Measurements from ENCODE around the gene ATXN2.

Gene ATXN2

DNA sequence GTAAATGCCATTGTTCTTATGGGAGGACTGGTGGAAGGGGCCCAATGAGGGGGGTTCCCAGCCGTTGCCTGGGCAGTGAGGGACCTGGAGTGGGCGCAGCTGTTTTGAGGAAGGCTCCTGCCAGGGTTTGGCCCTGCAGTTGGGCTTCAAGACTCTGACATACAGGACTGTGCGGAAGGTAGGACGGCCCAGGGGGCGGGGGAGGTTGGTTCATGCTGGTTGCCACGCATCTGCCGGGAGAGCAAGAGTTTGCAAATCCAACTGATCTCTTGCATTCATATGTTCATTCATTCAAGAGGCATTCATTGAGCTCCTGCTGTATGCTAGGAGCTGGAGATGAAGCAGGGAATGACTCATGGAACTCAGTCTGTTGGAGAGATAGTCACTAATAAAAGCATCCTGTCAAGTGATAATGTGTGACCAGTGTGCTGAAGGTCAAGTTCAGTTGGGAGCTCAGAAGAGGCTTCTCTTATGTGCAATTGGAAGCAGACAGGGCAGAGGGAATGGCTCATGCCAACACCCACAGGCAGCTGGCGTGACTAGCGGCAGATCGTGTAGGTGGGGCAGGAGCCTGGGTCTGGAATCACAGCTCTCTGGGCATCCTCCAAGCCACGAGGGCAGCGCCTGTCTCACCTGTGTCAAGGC, 185.6 kb downstream of the ATXN2 start:
- TF ChIP-seq TAF1 (IDR thresholded peaks at IDR 0.05; ENCODE audit: low read depth), result no peak
- no peak for TF ChIP-seq EP300 (IDR thresholded peaks at IDR 0.05; ENCODE audit: borderline replicate concordance)
- TF ChIP-seq, protein P1, sequence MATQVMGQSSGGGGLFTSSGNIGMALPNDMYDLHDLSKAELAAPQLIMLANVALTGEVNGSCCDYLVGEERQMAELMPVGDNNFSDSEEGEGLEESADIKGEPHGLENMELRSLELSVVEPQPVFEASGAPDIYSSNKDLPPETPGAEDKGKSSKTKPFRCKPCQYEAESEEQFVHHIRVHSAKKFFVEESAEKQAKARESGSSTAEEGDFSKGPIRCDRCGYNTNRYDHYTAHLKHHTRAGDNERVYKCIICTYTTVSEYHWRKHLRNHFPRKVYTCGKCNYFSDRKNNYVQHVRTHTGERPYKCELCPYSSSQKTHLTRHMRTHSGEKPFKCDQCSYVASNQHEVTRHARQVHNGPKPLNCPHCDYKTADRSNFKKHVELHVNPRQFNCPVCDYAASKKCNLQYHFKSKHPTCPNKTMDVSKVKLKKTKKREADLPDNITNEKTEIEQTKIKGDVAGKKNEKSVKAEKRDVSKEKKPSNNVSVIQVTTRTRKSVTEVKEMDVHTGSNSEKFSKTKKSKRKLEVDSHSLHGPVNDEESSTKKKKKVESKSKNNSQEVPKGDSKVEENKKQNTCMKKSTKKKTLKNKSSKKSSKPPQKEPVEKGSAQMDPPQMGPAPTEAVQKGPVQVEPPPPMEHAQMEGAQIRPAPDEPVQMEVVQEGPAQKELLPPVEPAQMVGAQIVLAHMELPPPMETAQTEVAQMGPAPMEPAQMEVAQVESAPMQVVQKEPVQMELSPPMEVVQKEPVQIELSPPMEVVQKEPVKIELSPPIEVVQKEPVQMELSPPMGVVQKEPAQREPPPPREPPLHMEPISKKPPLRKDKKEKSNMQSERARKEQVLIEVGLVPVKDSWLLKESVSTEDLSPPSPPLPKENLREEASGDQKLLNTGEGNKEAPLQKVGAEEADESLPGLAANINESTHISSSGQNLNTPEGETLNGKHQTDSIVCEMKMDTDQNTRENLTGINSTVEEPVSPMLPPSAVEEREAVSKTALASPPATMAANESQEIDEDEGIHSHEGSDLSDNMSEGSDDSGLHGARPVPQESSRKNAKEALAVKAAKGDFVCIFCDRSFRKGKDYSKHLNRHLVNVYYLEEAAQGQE (IDR thresholded peaks at IDR 0.05; ENCODE audit: low read depth), result no peak
- no peak for TF ChIP-seq RAD21 (IDR thresholded peaks at IDR 0.05; ENCODE audit: low read depth)
- TF ChIP-seq EGR1 (IDR thresholded peaks at IDR 0.05), result no peak
- TF ChIP-seq, protein P2, sequence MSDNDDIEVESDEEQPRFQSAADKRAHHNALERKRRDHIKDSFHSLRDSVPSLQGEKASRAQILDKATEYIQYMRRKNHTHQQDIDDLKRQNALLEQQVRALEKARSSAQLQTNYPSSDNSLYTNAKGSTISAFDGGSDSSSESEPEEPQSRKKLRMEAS (IDR thresholded peaks at IDR 0.05), result 0 out of 2 replicates have a peak, but pooled peaks have one; percentile 10
- no peak for TF ChIP-seq FOXM1 (IDR thresholded peaks at IDR 0.05; ENCODE audit: borderline replicate concordance, low read depth)

DNA sequence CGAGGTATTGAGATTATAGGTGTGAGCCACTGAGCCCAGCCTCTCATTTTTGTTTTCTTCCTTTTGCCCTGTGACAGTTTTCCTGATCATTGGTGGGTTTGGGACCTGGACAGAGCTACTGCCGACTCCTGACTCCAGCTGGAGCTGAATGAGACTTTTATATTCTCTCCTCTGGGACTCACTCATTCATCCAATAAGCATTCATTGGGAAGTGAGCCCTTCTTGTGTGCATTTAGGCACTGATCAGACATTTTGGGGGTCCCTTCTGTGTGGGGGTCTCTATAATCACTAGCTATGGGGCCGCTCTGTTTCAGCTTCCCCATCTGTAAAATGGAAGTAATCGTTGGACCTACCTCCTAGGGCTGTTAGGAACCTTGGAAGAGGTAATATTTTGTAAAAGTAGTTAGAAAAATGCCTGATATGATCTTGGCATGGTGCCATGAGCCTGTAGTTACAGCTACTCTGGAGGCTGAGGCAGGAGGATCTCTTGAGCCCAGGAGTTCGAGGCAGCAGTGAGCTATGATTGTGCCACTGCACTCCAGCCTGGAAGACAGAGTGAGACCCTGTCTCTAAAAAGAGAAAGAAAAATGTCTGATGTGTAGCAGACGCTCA, 186.2 kb downstream of the ATXN2 start:
- TF ChIP-seq, protein P2 (IDR thresholded peaks at IDR 0.05), result no peak
- TF ChIP-seq NFIC (IDR thresholded peaks at IDR 0.05) (peak; percentile 68; the same call in 1 of the 2 replicates), EP300 (IDR thresholded peaks at IDR 0.05; ENCODE audit: borderline replicate concordance) (no peak)

DNA sequence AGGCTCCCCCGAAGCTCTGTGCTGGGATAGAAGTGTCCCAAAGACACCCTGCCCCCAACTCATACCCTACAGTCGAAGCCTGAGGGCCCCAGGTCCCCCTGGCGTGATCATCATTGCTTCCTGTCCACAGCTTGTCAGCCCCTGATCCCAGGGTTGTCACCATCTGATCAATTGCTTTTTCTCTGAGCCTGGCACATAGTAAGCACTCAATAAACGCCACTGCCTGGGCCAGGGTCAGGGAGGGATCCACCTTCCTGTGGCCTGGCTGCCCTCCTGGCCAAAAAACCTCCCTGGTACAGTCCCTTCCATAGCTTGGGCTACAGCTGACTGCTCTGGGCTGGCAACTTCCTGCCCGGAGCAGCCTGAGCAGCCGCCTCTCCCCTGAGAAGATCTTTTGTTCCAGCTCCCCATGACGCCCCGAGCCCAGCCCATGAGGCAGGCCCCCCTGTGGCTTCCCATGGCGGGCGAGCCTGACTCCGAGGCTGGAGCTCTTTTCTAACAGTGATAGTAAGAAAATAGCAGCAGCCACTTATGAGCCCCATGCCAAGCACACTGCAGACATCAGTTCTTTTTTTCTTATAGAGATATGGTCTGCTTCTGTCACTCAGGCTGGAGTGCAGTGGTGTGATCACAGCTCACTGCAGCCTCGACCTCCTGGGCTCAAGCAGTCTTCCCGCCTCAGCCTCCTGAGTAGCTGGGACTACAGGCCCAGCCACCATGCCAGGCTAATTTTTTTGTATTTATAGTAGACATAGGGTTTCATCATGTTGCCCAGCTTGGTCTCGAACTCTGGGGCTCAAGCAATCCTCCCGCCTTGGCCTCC, 186.9 kb downstream of the ATXN2 start:
- TF ChIP-seq, protein P1 (IDR thresholded peaks at IDR 0.05; ENCODE audit: low read depth), result no peak
- TF ChIP-seq TCF12 (IDR thresholded peaks at IDR 0.05; ENCODE audit: low read depth), result peak; percentile 97
- peak; percentile 17; the same call in 1 of the 2 replicates for TF ChIP-seq ZBTB7A (IDR thresholded peaks at IDR 0.05; ENCODE audit: low read depth)
- no peak for TF ChIP-seq CREB1 (IDR thresholded peaks at IDR 0.05; ENCODE audit: low read depth)
- no peak for TF ChIP-seq EGR1 (IDR thresholded peaks at IDR 0.05)
- peak; percentile 65 for TF ChIP-seq TEAD4 (IDR thresholded peaks at IDR 0.05)
- TF ChIP-seq EP300 (IDR thresholded peaks at IDR 0.05; ENCODE audit: borderline replicate concordance), result peak; percentile 97
- TF ChIP-seq TAF1 (IDR thresholded peaks at IDR 0.05; ENCODE audit: low read depth), result peak; percentile 31; the same call in 1 of the 2 replicates
- TF ChIP-seq CEBPB (IDR thresholded peaks at IDR 0.05), result peak; percentile 32; the same call in 1 of the 2 replicates
- TF ChIP-seq, protein P2 (IDR thresholded peaks at IDR 0.05), result peak; percentile 88
- TF ChIP-seq YY1 (IDR thresholded peaks at IDR 0.05; ENCODE audit: low read depth), result peak; percentile 79
- peak; percentile 88 for TF ChIP-seq FOXM1 (IDR thresholded peaks at IDR 0.05; ENCODE audit: borderline replicate concordance, low read depth)
- peak; percentile 88 for TF ChIP-seq NFIC (IDR thresholded peaks at IDR 0.05)
- TF ChIP-seq, protein P3, sequence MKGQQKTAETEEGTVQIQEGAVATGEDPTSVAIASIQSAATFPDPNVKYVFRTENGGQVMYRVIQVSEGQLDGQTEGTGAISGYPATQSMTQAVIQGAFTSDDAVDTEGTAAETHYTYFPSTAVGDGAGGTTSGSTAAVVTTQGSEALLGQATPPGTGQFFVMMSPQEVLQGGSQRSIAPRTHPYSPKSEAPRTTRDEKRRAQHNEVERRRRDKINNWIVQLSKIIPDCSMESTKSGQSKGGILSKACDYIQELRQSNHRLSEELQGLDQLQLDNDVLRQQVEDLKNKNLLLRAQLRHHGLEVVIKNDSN (IDR thresholded peaks at IDR 0.05), result peak; percentile 37
- TF ChIP-seq RAD21 (IDR thresholded peaks at IDR 0.05; ENCODE audit: low read depth), result peak; percentile 15; the same call in 1 of the 2 replicates

DNA sequence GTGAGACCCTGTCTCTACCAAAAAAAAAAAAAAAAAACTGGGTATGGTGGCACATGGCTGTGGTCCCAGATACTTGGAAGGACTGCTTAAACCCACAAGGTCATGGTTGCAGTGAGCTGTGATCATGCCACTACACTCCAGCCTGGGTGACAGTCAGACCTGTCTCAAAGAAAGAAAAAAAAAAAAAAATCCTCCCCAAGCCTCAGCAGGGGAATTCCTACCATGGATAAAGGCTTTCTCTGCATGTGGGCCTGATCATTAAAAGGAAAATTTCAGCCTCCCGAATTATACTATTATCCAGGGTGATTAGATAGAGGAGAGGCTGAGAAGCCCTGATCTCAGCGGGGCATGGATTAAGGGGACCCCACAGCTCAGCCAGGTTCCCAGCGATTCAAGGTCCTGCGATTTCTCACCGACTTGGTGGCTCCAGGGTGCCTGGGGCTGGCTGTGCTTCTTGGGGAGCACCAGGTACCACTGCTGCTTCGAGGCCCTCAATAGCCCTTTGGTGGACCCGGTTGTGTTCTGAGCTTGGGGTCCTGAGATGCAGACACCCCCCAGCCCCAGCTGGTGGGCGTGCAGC, 187.8 kb downstream of the ATXN2 start:
- TF ChIP-seq, protein P3 (IDR thresholded peaks at IDR 0.05), result no peak
- TF ChIP-seq TCF12 (IDR thresholded peaks at IDR 0.05; ENCODE audit: low read depth), result no peak
- no peak for TF ChIP-seq EP300 (IDR thresholded peaks at IDR 0.05; ENCODE audit: borderline replicate concordance)
- no peak for TF ChIP-seq EGR1 (IDR thresholded peaks at IDR 0.05)
- no peak for TF ChIP-seq RAD21 (IDR thresholded peaks at IDR 0.05; ENCODE audit: low read depth)
- no peak for TF ChIP-seq TAF1 (IDR thresholded peaks at IDR 0.05; ENCODE audit: low read depth)

Measured in Ishikawa (cell line).